Left hindlimb (tissue), 1 donor: Measurements from ENCODE around the gene DNAJC11.
"Not testable (repeated sequence)": the region's sequence is repeated elsewhere in the genome, so short reads cannot be mapped to it uniquely, and the experiment has no call there.

ENCODE experiments used
- DNase-seq: peaks from one replicate; pipeline ENCODE4 v3.0.0-alpha.2; 2018

DNAJC11 gene

DNA sequence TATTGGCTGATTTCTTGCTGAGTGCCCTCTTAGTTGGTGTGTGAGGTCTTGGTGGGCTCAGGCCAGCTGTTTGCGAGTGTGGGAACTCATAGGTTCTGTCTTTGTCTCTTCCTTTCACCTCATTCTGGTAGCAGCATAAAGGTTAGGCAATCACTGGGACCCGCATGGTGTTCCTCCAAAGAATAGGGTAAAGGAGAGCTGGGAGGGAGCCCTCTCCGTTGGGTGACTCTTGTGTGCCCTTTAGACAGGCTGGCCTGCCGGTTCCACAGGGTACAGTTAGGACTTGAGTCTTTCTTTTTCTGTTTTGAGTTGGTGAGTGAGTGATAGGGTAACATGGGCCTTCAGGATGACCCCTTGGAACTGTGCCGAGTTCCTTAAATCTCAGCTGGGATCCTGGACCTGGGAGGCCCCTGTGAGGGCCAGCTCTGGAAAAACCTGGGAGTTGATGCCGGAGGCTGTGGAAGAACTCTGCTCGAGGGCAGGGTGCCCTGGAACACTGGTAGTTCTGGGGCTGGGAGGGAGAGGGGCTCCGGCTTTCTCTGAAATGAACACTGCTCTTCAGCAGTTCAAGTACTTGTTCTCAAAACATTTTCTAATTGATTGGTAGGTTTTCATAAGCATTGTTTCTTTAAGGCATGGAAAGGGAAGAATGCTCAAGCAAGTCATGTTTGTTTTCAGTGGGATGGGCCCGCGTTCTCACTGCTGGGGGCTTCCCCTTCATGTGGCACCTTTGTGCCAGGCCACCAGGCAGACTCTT lies 79.0 kb downstream of the DNAJC11 start:
- DNase-seq = no peak

GRCh38 chr1:6621429-6622391 lies 79.9 kb downstream of the DNAJC11 start:
- DNase-seq = no peak

- no peak for DNase-seq
Observed at GRCh38 chr1:6619045-6619444, 82.6 kb downstream of the DNAJC11 start.

DNA sequence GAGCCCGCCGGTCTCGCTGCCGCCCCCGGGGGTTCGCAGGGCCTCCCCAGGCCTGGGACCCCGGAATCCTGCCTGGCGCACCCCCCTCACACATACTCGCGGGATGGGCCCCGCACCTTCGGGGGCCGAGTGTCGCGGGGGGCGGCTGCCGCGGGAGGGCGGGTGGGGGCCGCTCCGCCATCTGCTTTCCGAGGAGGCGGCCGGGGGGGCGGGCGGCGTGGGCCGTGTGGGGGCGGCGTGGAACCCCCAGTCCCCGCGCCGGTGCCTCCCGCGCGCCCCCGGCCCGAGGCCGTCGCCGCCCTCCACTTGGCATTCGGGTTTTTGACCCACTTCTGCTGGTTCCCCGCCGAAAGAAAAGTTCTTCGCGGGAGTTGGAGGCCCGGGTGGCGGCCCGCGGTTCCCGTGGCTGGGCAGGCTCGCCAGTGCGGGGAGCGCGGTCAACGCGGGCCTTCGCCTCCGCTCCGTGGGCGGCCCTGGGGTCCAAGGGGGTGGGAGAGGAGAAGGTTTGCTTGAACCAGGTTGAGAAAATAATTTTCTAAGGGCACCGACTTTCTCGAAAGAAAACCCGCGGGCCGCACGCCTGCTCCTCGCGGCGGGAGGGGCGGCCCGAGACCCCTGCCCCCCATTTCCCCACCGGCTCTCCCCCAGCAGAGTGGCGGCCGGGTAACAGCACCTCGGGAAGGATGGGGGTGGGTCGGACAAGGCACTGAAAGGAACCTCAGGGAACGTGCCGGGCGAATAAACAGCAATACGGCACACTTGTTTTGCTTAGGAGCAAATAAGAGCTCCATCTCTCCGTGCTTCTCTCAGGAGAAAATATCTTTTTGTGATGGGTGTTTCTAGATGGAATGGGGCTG lies 86.5 kb downstream of the DNAJC11 start:
- no peak for DNase-seq

DNA sequence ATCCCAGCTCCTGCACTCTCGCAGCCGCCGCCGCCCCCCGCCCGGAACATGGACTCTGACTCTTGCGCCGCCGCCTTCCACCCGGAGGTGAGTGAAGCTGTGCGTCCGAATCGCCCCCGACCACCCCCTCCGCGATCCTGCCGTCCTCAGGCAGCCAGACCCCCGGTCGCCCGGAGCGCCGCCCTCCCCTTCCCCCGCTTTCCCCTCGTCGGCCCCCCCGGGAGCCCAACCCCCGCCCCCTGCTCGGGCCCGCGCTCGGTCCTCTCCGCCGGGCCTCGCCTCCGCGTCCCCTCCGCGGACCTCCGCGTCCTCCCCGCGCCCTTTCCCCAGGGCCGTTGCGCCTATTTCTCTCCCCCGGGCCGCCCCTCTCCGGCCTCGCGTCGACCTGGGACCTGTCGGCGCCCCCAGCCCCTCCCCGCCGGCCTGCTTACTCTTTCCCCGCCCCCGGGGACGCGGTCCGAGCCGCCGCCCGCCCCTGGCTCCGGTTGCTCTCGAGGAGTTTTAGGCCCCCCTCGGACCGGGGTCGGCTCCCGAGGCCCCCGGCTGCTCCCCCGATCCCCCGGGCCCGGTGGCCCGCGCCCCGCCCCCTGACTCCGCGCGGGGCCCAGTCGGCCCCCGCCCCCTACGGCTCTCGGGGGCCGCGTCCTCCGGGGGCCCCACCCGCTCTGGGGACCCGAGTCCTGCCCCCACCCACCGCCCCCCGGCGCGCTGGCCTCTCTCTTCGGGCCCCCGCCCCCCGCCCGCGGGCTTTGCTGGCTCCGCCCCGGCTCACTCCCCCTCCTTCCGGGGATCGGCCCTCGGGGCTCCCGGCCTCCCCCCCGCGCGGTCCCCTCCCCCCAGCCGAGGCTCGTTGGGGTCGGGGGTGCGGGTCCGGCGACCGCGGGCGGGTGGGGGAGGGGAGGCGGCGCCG lies 87.3 kb downstream of the DNAJC11 start:
- peak; percentile 74 for DNase-seq

DNA sequence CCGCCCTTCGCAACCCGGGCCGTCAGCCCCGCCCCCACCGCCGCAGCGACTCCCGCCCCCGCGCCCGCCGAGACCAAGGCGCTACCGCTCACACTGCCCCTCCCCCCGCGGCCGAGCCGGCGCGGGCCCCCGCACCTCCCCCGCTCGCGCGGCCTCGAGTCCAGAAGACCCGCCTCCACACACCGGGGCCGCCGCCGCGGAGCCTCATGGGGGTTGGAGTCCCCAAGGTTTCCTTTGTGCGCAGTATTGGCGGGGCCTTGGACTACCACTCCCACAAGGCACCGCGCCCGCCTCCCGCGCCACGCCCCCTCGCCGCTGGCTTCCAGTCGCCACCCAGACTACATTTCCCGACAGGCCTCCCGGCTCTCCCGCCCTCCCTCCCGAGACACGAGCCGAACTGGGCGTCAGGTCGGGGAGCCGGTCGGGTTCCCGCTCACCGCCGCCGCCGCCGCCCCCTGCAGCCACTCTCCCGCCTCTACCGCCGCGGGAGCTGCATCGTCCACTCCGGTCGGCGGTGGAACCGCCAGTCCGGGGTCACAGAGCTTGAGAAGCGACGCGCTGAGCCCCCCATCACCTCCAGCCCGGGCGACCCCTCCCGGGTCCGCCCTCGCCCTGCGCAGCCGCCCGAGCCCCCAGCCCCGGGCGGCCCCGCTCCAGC lies 88.1 kb downstream of the DNAJC11 start, which contains the start of gene PHF13:
PHF13 (plus strand) TSS at position 371 of the 658 bp plus-strand sequence. CDS start 336 bp downstream, outside the sequence.
- DNase-seq = peak; percentile 100

DNA sequence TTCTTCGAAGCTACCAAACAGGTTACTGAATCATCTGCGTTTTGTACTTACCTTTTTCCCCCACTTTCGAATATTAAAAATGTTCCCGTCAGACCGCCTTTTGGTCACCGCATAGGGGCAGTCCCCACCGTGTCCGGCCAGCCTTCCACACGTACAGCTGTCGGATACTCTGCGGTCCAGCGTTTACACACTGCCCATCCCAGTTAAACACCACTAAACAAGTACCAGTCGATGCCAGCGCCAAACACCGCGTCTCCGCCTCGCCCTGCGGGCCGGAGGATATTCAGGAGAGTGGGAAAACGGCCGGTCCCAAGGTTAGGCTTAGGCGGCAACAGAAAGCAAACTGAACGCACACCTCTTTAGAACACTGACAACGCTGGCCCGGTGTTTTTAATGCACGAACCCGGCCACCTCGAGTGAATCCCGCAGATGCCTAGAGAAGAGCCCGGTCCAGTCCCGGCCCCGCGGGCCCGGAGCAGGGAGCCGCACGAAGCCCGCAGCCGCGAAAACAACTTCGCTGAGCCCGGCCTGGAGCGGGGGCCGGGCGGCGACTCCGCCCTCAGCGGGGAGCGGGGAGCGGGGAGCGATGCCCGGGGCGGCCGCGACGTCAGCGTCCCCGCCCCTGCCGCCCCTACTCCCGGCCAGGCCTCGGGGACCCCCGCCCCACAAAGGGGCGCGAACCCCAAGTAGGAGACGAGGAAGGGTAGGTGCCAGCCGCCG lies 88.8 kb downstream of the DNAJC11 start:
- DNase-seq = peak; percentile 61

DNA sequence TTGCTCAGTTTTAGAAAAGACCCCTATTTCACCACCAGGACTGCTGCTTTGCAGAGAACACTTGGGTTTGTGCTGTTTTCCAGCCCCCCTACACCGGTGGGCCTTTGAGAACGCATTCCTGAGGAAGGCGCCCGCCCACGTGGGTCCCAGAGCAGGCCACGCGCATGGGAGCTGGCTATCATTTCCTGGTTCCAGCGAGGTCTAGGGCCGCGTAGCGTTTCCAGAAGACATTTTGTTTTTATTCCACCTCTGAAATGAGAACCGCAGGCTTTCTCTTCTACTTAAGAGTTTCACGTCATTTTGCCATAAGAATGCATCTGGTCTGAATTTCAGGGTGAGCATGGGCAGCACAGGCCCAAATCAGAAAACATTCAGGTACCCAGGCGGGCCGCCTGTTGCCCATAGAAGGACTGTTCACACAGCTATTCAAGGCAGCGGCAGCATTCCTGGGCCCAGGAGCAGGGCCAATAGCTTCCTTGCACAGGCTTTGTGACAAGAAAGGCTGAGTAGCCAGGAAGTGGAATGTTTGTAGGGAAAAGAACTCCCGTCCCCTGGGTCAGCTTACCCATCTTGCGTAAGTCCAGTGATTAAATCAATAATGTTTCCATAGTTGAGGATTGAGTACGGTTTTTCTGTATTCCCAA lies 97.6 kb downstream of the DNAJC11 start:
- peak; percentile 82 for DNase-seq

DNA sequence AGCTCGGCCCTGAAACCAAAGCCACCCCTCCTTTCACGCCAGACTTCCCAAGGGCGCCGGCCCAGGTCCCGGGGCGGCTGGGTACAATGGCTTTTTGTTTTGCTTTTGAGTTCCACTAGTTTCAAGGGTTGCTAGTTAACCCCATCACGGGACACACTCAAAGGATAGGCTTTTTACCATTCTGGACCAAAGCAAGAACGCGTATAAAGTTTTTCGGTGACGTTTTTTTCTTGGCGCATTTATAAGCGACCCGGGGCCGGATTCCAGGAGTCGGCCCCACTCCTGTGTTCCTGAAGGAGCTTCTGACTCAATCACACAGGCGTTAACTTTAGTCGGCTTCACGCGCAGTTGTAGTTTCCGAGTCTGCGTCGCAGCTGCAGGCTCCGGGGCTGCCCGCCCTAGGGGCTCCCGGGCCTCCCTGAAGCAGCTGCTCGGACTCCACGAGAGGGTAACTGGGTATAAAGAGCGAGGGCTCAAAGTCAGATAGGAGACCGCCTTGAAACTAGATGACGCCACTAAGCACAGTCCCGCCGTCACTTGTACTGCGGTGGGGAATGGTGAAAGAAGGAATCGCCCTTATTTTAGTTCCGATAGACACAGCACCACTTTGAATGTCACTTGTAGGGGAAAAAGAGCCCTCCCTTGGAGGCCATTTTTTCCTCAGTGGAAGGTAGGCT lies 98.2 kb downstream of the DNAJC11 start:
- DNase-seq = peak; percentile 88

GRCh38 chr1:6602669-6603237 lies 98.9 kb downstream of the DNAJC11 start, which contains the start of gene KLHL21:
Gene KLHL21, minus strand, starts transcription at chr1:6602869. Its CDS starts 52 bp downstream, at chr1:6602817.
- DNase-seq = peak; percentile 92

GRCh38 chr1:6601923-6602668 lies 99.5 kb downstream of the DNAJC11 start:
- no peak for DNase-seq

- peak; percentile 72 for DNase-seq
Observed at GRCh38 chr1:6601049-6601922, 100.3 kb downstream of the DNAJC11 start.

GRCh38 chr1:6600410-6601048 lies 101.1 kb downstream of the DNAJC11 start:
- DNase-seq = no peak

DNA sequence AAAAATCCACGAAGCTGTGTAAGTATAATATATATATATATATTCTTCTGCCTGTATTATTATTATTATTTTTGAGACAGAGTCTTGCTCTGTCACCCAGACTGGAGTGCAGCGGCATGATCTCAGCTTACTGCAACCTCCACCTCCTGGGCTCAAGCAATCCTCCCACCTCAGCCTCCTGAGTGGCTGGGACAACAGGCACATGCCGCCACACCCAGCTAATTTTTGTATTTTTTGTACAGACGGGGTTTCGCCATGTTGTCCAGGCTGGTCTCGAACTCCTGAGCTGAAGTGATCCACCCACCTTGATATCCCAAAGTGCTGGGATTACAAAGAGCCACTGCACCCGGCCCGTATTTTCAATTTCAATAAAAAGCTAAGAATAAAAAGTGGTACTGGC lies 101.6 kb downstream of the DNAJC11 start:
- not testable (repeated sequence) for DNase-seq

- DNase-seq = no peak
Observed at GRCh38 chr1:6599141-6599975, 102.3 kb downstream of the DNAJC11 start.
